Endodermal cell (in vitro differentiated cells): ENCODE data around the gene RELT. TPM values are rescaled to one million over a fixed set of nuclear protein-coding genes. Genes with fewer than 3 reads are reported as not detected.

Source experiments
- DNase-seq: peaks from one replicate; pipeline ENCODE4 v3.0.0-alpha.2; 2017
- H3K27ac ChIP-seq: 2 replicates; pipeline ENCODE4 v1.5.1; 2013; ENCODE audit warnings: mild to moderate bottlenecking, low read depth, low read length, moderate library complexity
- H3K27me3 ChIP-seq: 2 replicates; pipeline ENCODE4 v1.6.1; 2013; ENCODE audit warnings: mild to moderate bottlenecking, low read length, moderate library complexity; ENCODE audit not compliant: insufficient read depth, control insufficient read depth, poor library complexity, severe bottlenecking
- H3K36me3 ChIP-seq: 2 replicates; pipeline ENCODE4 v1.7.0; 2013; ENCODE audit warnings: mild to moderate bottlenecking, low read length, moderate library complexity; ENCODE audit not compliant: control insufficient read depth, insufficient read depth
- H3K4me1 ChIP-seq: one replicate; pipeline ENCODE4 v1.7.0; 2013; ENCODE audit warnings: low read length; ENCODE audit not compliant: control insufficient read depth, insufficient read depth
- H3K4me3 ChIP-seq: 2 replicates; pipeline ENCODE4 v1.5.1; 2013; ENCODE audit warnings: mild to moderate bottlenecking, low read length, moderate library complexity
- H3K9ac ChIP-seq: 2 replicates; pipeline ENCODE4 v1.6.1; 2013; ENCODE audit warnings: mild to moderate bottlenecking, low read length, moderate library complexity; ENCODE audit not compliant: poor library complexity, severe bottlenecking; ENCODE audit errors: extremely low read depth
- H3K9me3 ChIP-seq: 2 replicates; pipeline ENCODE4 v1.6.1; 2013; ENCODE audit warnings: mild to moderate bottlenecking, low read length, moderate library complexity; ENCODE audit not compliant: control insufficient read depth
- H3K27ac Mint-ChIP-seq: 2 replicates; pipeline ENCODE4 v1.8.0; 2020; ENCODE audit warnings: mixed read lengths
- H3K27me3 Mint-ChIP-seq: 2 replicates; pipeline ENCODE4 v1.8.0; 2021; ENCODE audit warnings: mild to moderate bottlenecking, mixed read lengths; ENCODE audit not compliant: insufficient read depth
- H3K36me3 Mint-ChIP-seq: 2 replicates; pipeline ENCODE4 v1.8.0; 2020; ENCODE audit warnings: low read depth, mixed read lengths
- H3K4me1 Mint-ChIP-seq: 2 replicates; pipeline ENCODE4 v1.8.0; 2020; ENCODE audit warnings: mixed read lengths
- H3K4me3 Mint-ChIP-seq: 2 replicates; pipeline ENCODE4 v1.8.0; 2020; ENCODE audit warnings: mild to moderate bottlenecking, moderate library complexity, mixed read lengths
- H3K9me3 Mint-ChIP-seq: 2 replicates; pipeline ENCODE4 v1.8.0; 2020; ENCODE audit warnings: mild to moderate bottlenecking, mixed read lengths
- CTCF ChIP-seq: fragments of 200-600 bp; sonication (generic); conservative IDR thresholded peaks from 2 replicates; pipeline ENCODE4 v1.5.0; 2021; ENCODE audit warnings: antibody characterized with exemption, mild to moderate bottlenecking
- WGBS, 2 experiments: methylation state at CpG; one replicate each; pipeline versions ENCODE4 v1.1.5 to v1.1.7; 2013; ENCODE audit warnings: missing lambda C conversion rate in 2 of 2, mixed read lengths in 1 of 2; ENCODE audit not compliant: insufficient coverage in 1 of 2, insufficient read length in 1 of 2; 5-methylcytosine and 5-hydroxymethylcytosine counted together
- total RNA-seq, 2 donors: library from RNA; stranded (reverse); fragmentation: NEBNext Ultra II Directional in 1 of 2; extraction: Animal tissue kit (Norgen Biotek cat#: 25700) in 1 of 2; gene quantifications; 2 replicates in 1 of 2; 3 replicates in 1 of 2; pipeline ENCODE4 v1.2.1, GENCODE V29; 2021

The RELT gene
- total RNA-seq, 2 donors from 2014 or later = 6.9 to 8.9 TPM

GRCh38 chr11:73388265-73389133, 12.3 kb downstream of the RELT start:
- Mint-ChIP-seq H3K27me3 (no peaks in the 10 kb centered on the region), H3K4me3 (no peak overlapping the region), H3K9me3 (no peaks in the 10 kb centered on the region), H3K4me1 (peaks cover 9% of the 10 kb centered on the region), H3K36me3 (no peaks in the 10 kb centered on the region), H3K27ac (peak overlapping the region; percentile 68)
- Histone ChIP-seq H3K4me3 (no peak overlapping the region), H3K4me1 (no peaks in the 10 kb centered on the region), H3K27ac (peak overlapping the region; percentile 57), H3K9ac (no peak overlapping the region), H3K27me3 (no peaks in the 10 kb centered on the region), H3K36me3 (no peaks in the 10 kb centered on the region), H3K9me3 (no peaks in the 10 kb centered on the region)
- TF ChIP-seq CTCF = peak; percentile 41
- 89 to 96% methylated on average over 15 to 23 of the region's 23 CpGs for WGBS, 2 experiments
- DNase-seq = peak; percentile 74

GRCh38 chr11:73389134-73389525, 12.9 kb downstream of the RELT start:
- Mint-ChIP-seq H3K4me3 (no peak overlapping the region), H3K4me1 (peaks cover 9% of the 10 kb centered on the region), H3K36me3 (no peaks in the 10 kb centered on the region), H3K27me3 (no peaks in the 10 kb centered on the region), H3K27ac (no peak overlapping the region), H3K9me3 (no peaks in the 10 kb centered on the region)
- H3K4me3 ChIP-seq = no peak overlapping the region
- DNase-seq = no peak
- no peak for TF ChIP-seq CTCF
- no peaks in the 10 kb centered on the region for H3K4me1 ChIP-seq
- no peaks in the 10 kb centered on the region for H3K27me3 ChIP-seq
- H3K27ac ChIP-seq = peak overlapping the region; percentile 10
- WGBS, 2 experiments = 89 to 91% methylated on average over 3 to 6 of the region's 6 CpGs
- no peak overlapping the region for H3K9ac ChIP-seq
- H3K36me3 ChIP-seq = no peaks in the 10 kb centered on the region
- no peaks in the 10 kb centered on the region for H3K9me3 ChIP-seq

- H3K27ac ChIP-seq = no peak overlapping the region
- H3K4me3 ChIP-seq = no peak overlapping the region
- no peak for DNase-seq
- no peak overlapping the region for H3K9ac ChIP-seq
- H3K36me3 ChIP-seq = no peaks in the 10 kb centered on the region
- Mint-ChIP-seq H3K4me3 (no peak overlapping the region), H3K9me3 (no peaks in the 10 kb centered on the region), H3K27ac (no peak overlapping the region), H3K4me1 (peaks cover 9% of the 10 kb centered on the region), H3K36me3 (no peaks in the 10 kb centered on the region), H3K27me3 (no peaks in the 10 kb centered on the region)
- 93 to 94% methylated on average over 4 to 7 of the region's 7 CpGs for WGBS, 2 experiments
- TF ChIP-seq CTCF = no peak
- H3K9me3 ChIP-seq = no peaks in the 10 kb centered on the region
- H3K4me1 ChIP-seq = no peaks in the 10 kb centered on the region
- no peaks in the 10 kb centered on the region for H3K27me3 ChIP-seq
These were observed 13.7 kb downstream of the RELT start for GRCh38 chr11:73389916-73390315.
